ENCODE measurements around the gene FOXA2. TPM values are rescaled to one million over a fixed set of nuclear protein-coding genes. Genes with fewer than 3 reads are reported as not detected.

FOXA2 gene
- total and polyA plus RNA-seq, 2 of the 13 experiments (the other 11 are each of a cell fraction or from before 2014, with no cell fraction given): 8.8 to 12.2 TPM

- TF ChIP-seq, protein P1, sequence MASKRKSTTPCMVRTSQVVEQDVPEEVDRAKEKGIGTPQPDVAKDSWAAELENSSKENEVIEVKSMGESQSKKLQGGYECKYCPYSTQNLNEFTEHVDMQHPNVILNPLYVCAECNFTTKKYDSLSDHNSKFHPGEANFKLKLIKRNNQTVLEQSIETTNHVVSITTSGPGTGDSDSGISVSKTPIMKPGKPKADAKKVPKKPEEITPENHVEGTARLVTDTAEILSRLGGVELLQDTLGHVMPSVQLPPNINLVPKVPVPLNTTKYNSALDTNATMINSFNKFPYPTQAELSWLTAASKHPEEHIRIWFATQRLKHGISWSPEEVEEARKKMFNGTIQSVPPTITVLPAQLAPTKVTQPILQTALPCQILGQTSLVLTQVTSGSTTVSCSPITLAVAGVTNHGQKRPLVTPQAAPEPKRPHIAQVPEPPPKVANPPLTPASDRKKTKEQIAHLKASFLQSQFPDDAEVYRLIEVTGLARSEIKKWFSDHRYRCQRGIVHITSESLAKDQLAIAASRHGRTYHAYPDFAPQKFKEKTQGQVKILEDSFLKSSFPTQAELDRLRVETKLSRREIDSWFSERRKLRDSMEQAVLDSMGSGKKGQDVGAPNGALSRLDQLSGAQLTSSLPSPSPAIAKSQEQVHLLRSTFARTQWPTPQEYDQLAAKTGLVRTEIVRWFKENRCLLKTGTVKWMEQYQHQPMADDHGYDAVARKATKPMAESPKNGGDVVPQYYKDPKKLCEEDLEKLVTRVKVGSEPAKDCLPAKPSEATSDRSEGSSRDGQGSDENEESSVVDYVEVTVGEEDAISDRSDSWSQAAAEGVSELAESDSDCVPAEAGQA (IDR thresholded peaks at IDR 0.05; ENCODE audit: low read depth): no peak
- TF ChIP-seq, protein P1 (CRISPR knock-in tag; IDR thresholded peaks at IDR 0.05; ENCODE audit: borderline replicate concordance): no peak
- TF ChIP-seq NCOR1 (IDR thresholded peaks at IDR 0.05; ENCODE audit: borderline replicate concordance, low read length) (no peak), MIER2 (CRISPR knock-in tag; IDR thresholded peaks at IDR 0.05) (no peak), YEATS4 (CRISPR knock-in tag; IDR thresholded peaks at IDR 0.05; ENCODE audit: borderline replicate concordance) (no peak), ZNF343 (CRISPR knock-in tag; IDR thresholded peaks at IDR 0.05) (no peak), ARID2 (CRISPR knock-in tag; IDR thresholded peaks at IDR 0.05; ENCODE audit: borderline replicate concordance) (no peak), SIX4 (CRISPR knock-in tag; IDR thresholded peaks at IDR 0.05) (no peak), ETV5 (CRISPR knock-in tag; IDR thresholded peaks at IDR 0.05; ENCODE audit: borderline replicate concordance) (no peak), PLRG1 (conservative IDR thresholded peaks at IDR 0.05) (no peak), ZNF557 (CRISPR knock-in tag; IDR thresholded peaks at IDR 0.05) (no peak), CBFB (CRISPR knock-in tag; IDR thresholded peaks at IDR 0.05) (no peak), FOXM1 (CRISPR knock-in tag; IDR thresholded peaks at IDR 0.05) (no peak), ZBTB3 (CRISPR knock-in tag; IDR thresholded peaks at IDR 0.05; ENCODE audit: borderline replicate concordance, low read depth) (no peak), ZSCAN22 (CRISPR knock-in tag; IDR thresholded peaks at IDR 0.05) (no peak), ZNF530 (CRISPR knock-in tag; IDR thresholded peaks at IDR 0.05; ENCODE audit: low read depth) (no peak), ZNF251 (CRISPR knock-in tag; IDR thresholded peaks at IDR 0.05) (no peak), REPIN1 (CRISPR knock-in tag; IDR thresholded peaks at IDR 0.05; ENCODE audit: borderline replicate concordance, low read depth) (no peak), AHR (CRISPR knock-in tag; IDR thresholded peaks at IDR 0.05) (no peak), DR1 (CRISPR knock-in tag; IDR thresholded peaks at IDR 0.05) (no peak)
- TF ChIP-seq, protein P2, sequence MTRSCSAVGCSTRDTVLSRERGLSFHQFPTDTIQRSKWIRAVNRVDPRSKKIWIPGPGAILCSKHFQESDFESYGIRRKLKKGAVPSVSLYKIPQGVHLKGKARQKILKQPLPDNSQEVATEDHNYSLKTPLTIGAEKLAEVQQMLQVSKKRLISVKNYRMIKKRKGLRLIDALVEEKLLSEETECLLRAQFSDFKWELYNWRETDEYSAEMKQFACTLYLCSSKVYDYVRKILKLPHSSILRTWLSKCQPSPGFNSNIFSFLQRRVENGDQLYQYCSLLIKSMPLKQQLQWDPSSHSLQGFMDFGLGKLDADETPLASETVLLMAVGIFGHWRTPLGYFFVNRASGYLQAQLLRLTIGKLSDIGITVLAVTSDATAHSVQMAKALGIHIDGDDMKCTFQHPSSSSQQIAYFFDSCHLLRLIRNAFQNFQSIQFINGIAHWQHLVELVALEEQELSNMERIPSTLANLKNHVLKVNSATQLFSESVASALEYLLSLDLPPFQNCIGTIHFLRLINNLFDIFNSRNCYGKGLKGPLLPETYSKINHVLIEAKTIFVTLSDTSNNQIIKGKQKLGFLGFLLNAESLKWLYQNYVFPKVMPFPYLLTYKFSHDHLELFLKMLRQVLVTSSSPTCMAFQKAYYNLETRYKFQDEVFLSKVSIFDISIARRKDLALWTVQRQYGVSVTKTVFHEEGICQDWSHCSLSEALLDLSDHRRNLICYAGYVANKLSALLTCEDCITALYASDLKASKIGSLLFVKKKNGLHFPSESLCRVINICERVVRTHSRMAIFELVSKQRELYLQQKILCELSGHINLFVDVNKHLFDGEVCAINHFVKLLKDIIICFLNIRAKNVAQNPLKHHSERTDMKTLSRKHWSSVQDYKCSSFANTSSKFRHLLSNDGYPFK (CRISPR knock-in tag; IDR thresholded peaks at IDR 0.05; ENCODE audit: borderline replicate concordance): no peak
- TF ChIP-seq, protein P3, sequence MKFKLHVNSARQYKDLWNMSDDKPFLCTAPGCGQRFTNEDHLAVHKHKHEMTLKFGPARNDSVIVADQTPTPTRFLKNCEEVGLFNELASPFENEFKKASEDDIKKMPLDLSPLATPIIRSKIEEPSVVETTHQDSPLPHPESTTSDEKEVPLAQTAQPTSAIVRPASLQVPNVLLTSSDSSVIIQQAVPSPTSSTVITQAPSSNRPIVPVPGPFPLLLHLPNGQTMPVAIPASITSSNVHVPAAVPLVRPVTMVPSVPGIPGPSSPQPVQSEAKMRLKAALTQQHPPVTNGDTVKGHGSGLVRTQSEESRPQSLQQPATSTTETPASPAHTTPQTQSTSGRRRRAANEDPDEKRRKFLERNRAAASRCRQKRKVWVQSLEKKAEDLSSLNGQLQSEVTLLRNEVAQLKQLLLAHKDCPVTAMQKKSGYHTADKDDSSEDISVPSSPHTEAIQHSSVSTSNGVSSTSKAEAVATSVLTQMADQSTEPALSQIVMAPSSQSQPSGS (CRISPR knock-in tag; IDR thresholded peaks at IDR 0.05): no peak
Observed at GRCh38 chr20:22582386-22582963, 1.9 kb downstream of the FOXA2 start (continued).
